Mucosa of rectum (tissue), 2 donors: ENCODE data around the gene MT1G.
A peak's percentile ranks its signal among the peaks of the same experiment; 100 is the strongest.
"Not testable (repeated sequence)": the region's sequence is repeated elsewhere in the genome, so short reads cannot be mapped to it uniquely, and the experiment has no call there.

Experiments used
- H3K27ac ChIP-seq, 2 donors: one replicate each; pipeline ENCODE4 v1.7.0; 2013; ENCODE audit warnings: inconsistent platforms in 2 of 2, low read depth in 2 of 2, low read length in 2 of 2
- H3K27me3 ChIP-seq, 2 donors: one replicate each; pipeline ENCODE4 v1.7.0; 2013; ENCODE audit warnings: low read length in 2 of 2; ENCODE audit not compliant: control insufficient read depth in 2 of 2, insufficient read depth in 2 of 2
- H3K36me3 ChIP-seq, 2 donors: one replicate each; pipeline ENCODE4 v1.7.0; 2013; ENCODE audit warnings: low read length in 2 of 2; ENCODE audit not compliant: control insufficient read depth in 2 of 2, insufficient read depth in 2 of 2
- H3K4me1 ChIP-seq, 2 donors: one replicate each; pipeline ENCODE4 v1.7.0; 2013; ENCODE audit warnings: low read length in 2 of 2, mild to moderate bottlenecking in 1 of 2; ENCODE audit not compliant: control insufficient read depth in 2 of 2, insufficient read depth in 2 of 2
- H3K4me3 ChIP-seq, 2 donors: one replicate each; pipeline ENCODE4 v1.7.0; 2013; ENCODE audit warnings: low read length in 2 of 2
- H3K9ac ChIP-seq, 2 donors: one replicate each; pipeline ENCODE4 v1.7.0; 2013; ENCODE audit warnings: low read length in 2 of 2, low read depth in 1 of 2, mild to moderate bottlenecking in 1 of 2
- H3K9me3 ChIP-seq, 2 donors: one replicate each; pipeline ENCODE4 v1.7.0; 2013; ENCODE audit warnings: low read length in 2 of 2; ENCODE audit not compliant: control insufficient read depth in 2 of 2
- donor health status: healthy.
- donor health status: Normal muscosa, but diverticular disease.

Gene MT1G

GRCh38 chr16:56675685-56676210 is 7.9 kb upstream of the MT1G start:
- no peak overlapping the region for H3K27ac ChIP-seq
- peak overlapping the region; percentile 32 to 57 for H3K9ac ChIP-seq
- peaks cover 0 to 14% of the 10 kb centered on the region in 2 donors for H3K27me3 ChIP-seq
- H3K4me3 ChIP-seq, result peak overlapping the region; percentile 42 to 71
- no peaks in the 10 kb centered on the region for H3K9me3 ChIP-seq
- no peaks in the 10 kb centered on the region for H3K4me1 ChIP-seq
- no peaks in the 10 kb centered on the region for H3K36me3 ChIP-seq

GRCh38 chr16:56674570-56674969 is 6.7 kb upstream of the MT1G start:
- H3K27ac ChIP-seq, H3K4me1 ChIP-seq, H3K9me3 ChIP-seq, H3K36me3 ChIP-seq, H3K9ac ChIP-seq, H3K4me3 ChIP-seq: not testable (repeated sequence)
- H3K27me3 ChIP-seq, result peaks cover 3 to 24% of the 10 kb centered on the region in 2 donors

- Histone ChIP-seq H3K9ac (no peak overlapping the region), H3K9me3 (no peaks in the 10 kb centered on the region), H3K27me3 (peaks cover 9 to 29% of the 10 kb centered on the region in 2 donors), H3K4me3 (no peak overlapping the region), H3K27ac (no peak overlapping the region), H3K36me3 (no peaks in the 10 kb centered on the region), H3K4me1 (peaks cover 12 to 13% of the 10 kb centered on the region in 2 donors)
Observed at GRCh38 chr16:56673921-56674320, 6.1 kb upstream of the MT1G start.

- H3K9me3 ChIP-seq, result no peaks in the 10 kb centered on the region
- H3K27me3 ChIP-seq, result peaks cover 17 to 38% of the 10 kb centered on the region in 2 donors
- H3K4me3 ChIP-seq, result no peak overlapping the region
- peak overlapping the region in 1 of 2 donors; percentile 19 for H3K9ac ChIP-seq
- H3K36me3 ChIP-seq, result no peaks in the 10 kb centered on the region
- peaks cover 21% of the 10 kb centered on the region in 2 donors for H3K4me1 ChIP-seq
- H3K27ac ChIP-seq, result no peak overlapping the region
Observed at GRCh38 chr16:56672761-56673536, 5.1 kb upstream of the MT1G start.

GRCh38 chr16:56672171-56672570 is 4.3 kb upstream of the MT1G start:
- H3K27ac ChIP-seq, H3K9ac ChIP-seq, H3K36me3 ChIP-seq, H3K9me3 ChIP-seq, H3K4me3 ChIP-seq: not testable (repeated sequence)
- H3K4me1 ChIP-seq, result peaks cover 23 to 27% of the 10 kb centered on the region in 2 donors
- H3K27me3 ChIP-seq, result peaks cover 17 to 42% of the 10 kb centered on the region in 2 donors

- not testable (repeated sequence) for H3K36me3 ChIP-seq, H3K9me3 ChIP-seq, H3K27ac ChIP-seq, H3K4me3 ChIP-seq, H3K9ac ChIP-seq
- peaks cover 17 to 40% of the 10 kb centered on the region in 2 donors for H3K27me3 ChIP-seq
- H3K4me1 ChIP-seq, result peaks cover 27 to 30% of the 10 kb centered on the region in 2 donors
Observed at GRCh38 chr16:56671691-56672090, 3.8 kb upstream of the MT1G start.

- Histone ChIP-seq H3K9me3 (no peaks in the 10 kb centered on the region), H3K4me3 (no peak overlapping the region), H3K27ac (no peak overlapping the region), H3K4me1 (peaks cover 27 to 31% of the 10 kb centered on the region in 2 donors), H3K36me3 (no peaks in the 10 kb centered on the region), H3K27me3 (peaks cover 17 to 35% of the 10 kb centered on the region in 2 donors), H3K9ac (no peak overlapping the region)
Observed at GRCh38 chr16:56670620-56670934, 2.7 kb upstream of the MT1G start.

GRCh38 chr16:56669840-56670619 is 2.2 kb upstream of the MT1G start:
- peak overlapping the region; percentile 24 to 62 for H3K4me3 ChIP-seq
- H3K9me3 ChIP-seq, result no peaks in the 10 kb centered on the region
- no peaks in the 10 kb centered on the region for H3K36me3 ChIP-seq
- H3K9ac ChIP-seq, result peak overlapping the region; percentile 56 to 75
- H3K27me3 ChIP-seq, result peaks cover 17 to 35% of the 10 kb centered on the region in 2 donors
- peaks cover 27 to 31% of the 10 kb centered on the region in 2 donors for H3K4me1 ChIP-seq
- H3K27ac ChIP-seq, result peak overlapping the region in 1 of 2 donors; percentile 56

GRCh38 chr16:56669005-56669839 is 1.4 kb upstream of the MT1G start, which contains the start of gene MT1H:
Gene MT1H, plus strand, starts transcription at chr16:56669814. Its CDS starts 71 bp downstream, at chr16:56669885.
- Histone ChIP-seq H3K4me1 (peaks cover 27 to 31% of the 10 kb centered on the region in 2 donors), H3K27me3 (peaks cover 21 to 37% of the 10 kb centered on the region in 2 donors), H3K9ac (peak within 1 kb of the TSS; percentile 56 to 75), H3K4me3 (peak within 1 kb of the TSS; percentile 47 to 62), H3K9me3 (no peaks in the 10 kb centered on the region), H3K36me3 (no peaks in the 10 kb centered on the region), H3K27ac (peak within 1 kb of the TSS; percentile 84)
